HG02943 (cell line): ENCODE measurements around the gene AR.

Source experiments
- ATAC-seq: cut with Tn5 transposase; IDR thresholded peaks from one replicate; pipeline ENCODE4 v1.9.1; 2021; ENCODE audit warnings: mild to moderate bottlenecking, low read depth, moderate library complexity; ENCODE audit not compliant: unreplicated experiment

The AR gene

DNA sequence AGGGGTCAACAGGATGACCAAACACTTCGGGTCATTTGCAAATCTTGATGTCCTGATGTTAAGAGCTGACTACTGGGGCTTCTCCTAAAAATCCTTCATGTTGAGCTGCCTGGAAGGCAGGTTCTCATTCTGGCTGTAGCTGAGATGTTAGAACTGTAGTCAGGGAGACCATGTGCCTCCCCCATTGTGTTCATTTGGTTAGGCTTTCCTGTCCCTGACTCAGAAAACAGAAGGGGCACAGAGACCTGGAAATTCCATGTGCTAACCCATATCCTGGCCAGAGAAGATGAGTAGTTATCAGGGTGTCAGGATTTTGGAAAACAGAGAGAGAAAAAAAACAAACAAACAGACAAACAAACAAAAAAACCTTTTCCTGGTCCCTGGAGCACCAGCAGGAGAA, 177.5 kb downstream of the AR start:
- ATAC-seq = no peak

DNA sequence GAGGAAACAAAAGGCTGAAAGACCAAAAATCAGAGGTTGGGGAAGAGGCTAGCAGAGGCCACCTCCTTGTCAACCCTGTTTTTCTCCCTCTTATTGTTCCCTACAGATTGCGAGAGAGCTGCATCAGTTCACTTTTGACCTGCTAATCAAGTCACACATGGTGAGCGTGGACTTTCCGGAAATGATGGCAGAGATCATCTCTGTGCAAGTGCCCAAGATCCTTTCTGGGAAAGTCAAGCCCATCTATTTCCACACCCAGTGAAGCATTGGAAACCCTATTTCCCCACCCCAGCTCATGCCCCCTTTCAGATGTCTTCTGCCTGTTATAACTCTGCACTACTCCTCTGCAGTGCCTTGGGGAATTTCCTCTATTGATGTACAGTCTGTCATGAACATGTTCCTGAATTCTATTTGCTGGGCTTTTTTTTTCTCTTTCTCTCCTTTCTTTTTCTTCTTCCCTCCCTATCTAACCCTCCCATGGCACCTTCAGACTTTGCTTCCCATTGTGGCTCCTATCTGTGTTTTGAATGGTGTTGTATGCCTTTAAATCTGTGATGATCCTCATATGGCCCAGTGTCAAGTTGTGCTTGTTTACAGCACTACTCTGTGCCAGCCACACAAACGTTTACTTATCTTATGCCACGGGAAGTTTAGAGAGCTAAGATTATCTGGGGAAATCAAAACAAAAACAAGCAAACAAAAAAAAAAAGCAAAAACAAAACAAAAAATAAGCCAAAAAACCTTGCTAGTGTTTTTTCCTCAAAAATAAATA, 179.9 kb downstream of the AR start:
- ATAC-seq = no peak

DNA sequence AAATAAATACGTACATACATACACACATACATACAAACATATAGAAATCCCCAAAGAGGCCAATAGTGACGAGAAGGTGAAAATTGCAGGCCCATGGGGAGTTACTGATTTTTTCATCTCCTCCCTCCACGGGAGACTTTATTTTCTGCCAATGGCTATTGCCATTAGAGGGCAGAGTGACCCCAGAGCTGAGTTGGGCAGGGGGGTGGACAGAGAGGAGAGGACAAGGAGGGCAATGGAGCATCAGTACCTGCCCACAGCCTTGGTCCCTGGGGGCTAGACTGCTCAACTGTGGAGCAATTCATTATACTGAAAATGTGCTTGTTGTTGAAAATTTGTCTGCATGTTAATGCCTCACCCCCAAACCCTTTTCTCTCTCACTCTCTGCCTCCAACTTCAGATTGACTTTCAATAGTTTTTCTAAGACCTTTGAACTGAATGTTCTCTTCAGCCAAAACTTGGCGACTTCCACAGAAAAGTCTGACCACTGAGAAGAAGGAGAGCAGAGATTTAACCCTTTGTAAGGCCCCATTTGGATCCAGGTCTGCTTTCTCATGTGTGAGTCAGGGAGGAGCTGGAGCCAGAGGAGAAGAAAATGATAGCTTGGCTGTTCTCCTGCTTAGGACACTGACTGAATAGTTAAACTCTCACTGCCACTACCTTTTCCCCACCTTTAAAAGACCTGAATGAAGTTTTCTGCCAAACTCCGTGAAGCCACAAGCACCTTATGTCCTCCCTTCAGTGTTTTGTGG, 180.7 kb downstream of the AR start:
- no peak for ATAC-seq

DNA sequence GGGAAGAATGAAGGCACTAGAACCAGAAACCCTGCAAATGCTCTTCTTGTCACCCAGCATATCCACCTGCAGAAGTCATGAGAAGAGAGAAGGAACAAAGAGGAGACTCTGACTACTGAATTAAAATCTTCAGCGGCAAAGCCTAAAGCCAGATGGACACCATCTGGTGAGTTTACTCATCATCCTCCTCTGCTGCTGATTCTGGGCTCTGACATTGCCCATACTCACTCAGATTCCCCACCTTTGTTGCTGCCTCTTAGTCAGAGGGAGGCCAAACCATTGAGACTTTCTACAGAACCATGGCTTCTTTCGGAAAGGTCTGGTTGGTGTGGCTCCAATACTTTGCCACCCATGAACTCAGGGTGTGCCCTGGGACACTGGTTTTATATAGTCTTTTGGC, 181.7 kb downstream of the AR start:
- ATAC-seq = no peak

DNA sequence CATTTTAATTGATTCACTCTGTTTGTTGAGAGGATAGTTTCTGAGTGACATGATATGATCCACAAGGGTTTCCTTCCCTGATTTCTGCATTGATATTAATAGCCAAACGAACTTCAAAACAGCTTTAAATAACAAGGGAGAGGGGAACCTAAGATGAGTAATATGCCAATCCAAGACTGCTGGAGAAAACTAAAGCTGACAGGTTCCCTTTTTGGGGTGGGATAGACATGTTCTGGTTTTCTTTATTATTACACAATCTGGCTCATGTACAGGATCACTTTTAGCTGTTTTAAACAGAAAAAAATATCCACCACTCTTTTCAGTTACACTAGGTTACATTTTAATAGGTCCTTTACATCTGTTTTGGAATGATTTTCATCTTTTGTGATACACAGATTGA, 182.2 kb downstream of the AR start:
- ATAC-seq = no peak

DNA sequence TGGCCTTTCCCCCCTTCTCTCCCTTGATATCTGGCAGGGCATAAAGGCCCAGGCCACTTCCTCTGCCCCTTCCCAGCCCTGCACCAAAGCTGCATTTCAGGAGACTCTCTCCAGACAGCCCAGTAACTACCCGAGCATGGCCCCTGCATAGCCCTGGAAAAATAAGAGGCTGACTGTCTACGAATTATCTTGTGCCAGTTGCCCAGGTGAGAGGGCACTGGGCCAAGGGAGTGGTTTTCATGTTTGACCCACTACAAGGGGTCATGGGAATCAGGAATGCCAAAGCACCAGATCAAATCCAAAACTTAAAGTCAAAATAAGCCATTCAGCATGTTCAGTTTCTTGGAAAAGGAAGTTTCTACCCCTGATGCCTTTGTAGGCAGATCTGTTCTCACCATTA, 183.8 kb downstream of the AR start:
- no peak for ATAC-seq

DNA sequence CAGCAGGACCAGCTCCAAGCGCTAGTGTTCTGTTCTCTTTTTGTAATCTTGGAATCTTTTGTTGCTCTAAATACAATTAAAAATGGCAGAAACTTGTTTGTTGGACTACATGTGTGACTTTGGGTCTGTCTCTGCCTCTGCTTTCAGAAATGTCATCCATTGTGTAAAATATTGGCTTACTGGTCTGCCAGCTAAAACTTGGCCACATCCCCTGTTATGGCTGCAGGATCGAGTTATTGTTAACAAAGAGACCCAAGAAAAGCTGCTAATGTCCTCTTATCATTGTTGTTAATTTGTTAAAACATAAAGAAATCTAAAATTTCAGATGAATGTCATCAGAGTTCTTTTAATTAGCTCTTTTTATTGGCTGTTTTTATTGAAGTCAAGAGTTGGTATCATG, 186.5 kb downstream of the AR start:
- no peak for ATAC-seq

DNA sequence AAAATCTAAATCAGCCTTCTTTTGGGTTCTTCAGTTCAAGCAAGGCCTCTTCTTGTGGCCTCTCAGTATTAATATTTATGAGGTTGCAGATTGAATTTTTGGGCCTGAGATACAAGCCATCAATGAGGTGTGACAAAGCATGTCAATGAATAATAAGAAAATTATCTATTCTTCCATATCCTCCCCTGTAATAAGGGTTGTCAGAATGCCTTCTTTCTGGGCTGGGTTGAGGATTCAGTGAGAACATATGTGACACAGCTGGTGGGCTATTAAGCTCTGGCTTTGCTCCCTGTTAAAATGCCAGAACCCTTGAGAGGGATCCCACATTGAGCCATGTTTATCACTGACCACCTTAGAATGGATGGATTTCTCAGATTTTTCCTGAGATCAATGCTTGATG, 187.2 kb downstream of the AR start:
- no peak for ATAC-seq

DNA sequence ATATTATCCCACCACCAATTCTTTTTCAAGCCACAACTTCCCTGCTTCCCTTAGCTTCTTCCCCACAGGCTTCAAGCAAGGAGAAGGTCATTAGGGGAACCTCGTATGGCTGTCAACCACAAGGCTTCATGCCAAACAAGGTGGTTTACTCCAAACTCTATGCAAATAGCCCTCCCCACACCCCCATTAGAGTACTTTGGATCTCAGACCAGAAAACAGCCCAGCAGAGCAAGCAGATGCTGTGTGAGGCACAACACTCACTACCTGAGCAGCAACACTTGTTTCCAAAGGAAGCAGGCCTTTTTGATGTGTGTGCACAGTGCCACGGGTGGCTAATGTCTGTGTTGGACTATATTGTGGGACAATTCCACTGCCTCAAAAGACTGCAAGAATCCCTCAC, 189.0 kb downstream of the AR start:
- no peak for ATAC-seq

DNA sequence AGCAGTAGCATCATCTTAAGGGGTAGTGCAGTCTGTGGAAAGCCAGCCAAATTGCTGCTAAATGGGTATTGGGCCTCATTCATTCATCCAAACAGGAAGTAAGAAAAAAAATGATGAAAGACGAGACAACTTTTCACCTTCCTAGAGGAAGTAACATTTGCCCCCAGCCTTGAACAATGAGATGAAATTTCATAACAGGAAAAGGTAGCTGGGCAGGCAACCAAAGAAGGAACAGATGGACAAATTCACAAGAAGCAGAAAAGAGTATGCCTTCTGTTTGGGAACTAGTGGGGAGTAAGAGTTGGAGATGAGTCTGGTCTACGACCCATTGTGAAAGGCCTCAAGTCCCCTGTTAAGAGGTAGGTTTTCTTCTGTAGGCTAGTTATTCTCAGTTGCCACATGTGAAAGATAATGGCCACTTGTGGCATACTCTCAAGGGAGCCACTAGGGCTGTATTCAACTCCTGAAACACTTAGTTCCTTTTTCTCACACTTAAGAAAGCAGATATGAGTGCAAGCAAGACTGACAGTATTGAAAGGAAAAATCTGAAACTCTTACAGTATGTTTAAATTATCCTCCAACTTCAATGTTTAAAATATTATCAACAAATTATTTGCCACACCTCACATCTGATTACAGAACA, 190.4 kb downstream of the AR start:
- ATAC-seq = no peak

DNA sequence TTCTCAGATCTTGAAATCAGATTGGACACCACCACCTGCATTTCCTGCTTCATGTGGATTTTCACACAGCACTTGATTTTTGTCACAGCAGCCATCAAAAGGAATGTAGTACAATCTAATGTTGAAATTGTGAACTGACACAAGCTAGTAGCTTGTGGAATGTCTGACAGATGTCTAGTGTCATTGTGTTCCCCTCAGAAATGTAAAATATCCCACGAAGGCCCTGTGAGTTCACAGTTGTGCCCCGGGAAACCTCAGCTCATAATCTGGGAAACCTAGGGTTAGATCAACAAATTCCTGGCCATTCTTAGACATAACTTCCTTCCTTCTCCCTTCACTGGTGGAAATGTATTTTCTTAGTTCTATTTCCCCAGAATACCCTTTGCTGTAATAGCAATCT, 205.7 kb downstream of the AR start:
- ATAC-seq = no peak

DNA sequence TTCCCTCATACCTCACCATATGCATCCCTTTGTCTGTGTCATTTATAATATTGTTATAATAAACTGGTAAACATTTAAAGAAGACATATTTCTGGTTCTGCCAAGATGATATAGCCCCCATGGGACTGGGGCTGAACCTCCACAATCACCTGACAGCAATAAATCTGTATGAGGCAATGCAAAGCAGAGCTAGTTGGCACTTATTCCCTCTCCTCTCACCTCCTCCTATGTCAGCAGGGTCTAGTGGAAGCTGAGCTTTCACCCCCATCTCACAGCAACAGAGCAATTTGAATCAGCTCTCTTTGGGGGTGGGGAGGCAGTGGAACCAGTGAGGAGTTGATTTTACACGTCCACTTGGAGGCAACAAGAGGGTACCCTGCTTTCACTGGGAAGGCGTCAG, 206.9 kb downstream of the AR start:
- ATAC-seq = no peak

DNA sequence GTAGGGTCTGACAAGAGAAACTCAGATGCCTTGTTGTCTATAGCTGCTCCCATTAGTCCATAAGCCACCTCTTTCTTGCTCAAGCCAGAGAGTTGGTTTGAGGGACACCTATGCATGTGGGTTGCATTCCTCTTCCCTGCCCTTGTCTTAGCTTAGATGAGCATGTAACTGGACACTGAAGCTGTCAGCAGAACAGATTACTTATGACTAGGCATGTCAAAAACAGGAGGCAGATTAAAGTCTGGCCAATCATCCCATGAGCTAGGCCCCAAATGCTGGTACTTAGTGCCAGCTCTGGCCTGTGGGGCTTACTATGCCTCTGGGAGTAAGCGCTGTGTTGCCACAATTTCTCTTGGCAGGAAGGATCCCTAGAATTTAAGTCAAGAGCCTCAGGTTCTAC, 215.2 kb downstream of the AR start:
- no peak for ATAC-seq

DNA sequence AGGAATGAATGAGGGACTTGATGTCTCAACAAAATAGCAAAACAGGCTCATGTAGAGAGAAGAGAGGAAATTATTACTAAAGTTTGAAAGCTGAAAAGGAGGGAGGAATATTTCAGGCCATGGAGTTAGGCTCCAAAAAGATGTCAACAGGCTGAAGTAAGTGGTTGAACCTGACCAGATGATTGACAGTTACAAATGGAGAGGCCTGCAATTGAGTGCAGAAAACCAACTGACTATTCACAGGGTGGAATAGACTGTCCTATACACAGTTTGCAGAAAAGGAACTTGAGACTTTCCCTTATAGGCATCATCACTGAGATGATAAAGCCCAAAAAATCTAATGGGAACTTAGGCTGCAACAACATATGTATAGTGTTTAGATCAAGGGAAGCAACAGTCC, 233.3 kb downstream of the AR start:
- no peak for ATAC-seq

DNA sequence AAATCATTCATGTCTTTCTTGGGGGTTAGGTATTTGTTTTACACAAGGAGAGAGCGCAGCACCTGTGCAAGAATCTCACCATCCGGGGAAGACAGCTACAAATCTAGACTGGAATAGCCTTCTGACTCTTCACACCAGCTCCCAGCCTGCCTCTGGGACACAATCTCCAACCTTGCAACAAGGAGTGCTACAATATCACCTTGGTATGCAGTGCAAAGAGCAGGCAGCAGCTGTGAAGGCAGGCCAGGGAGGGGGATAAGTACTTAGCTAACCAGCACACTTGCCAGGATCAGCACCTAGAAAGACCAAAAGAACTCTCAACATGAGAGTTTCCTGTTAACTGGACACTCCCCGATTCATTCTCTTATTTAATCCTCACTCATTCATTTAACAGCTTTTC, 235.3 kb downstream of the AR start:
- no peak for ATAC-seq
